GM18499 (cell line): Measurements from ENCODE around the gene CCN6.
"Not testable (repeated sequence)": the region's sequence is repeated elsewhere in the genome, so short reads cannot be mapped to it uniquely, and the experiment has no call there.

Experiments used
- ATAC-seq: cut with Tn5 transposase; IDR thresholded peaks from one replicate; pipeline ENCODE4 v1.9.1; 2021; ENCODE audit warnings: moderate number of reproducible peaks; ENCODE audit not compliant: insufficient read depth, unreplicated experiment

The CCN6 gene

DNA sequence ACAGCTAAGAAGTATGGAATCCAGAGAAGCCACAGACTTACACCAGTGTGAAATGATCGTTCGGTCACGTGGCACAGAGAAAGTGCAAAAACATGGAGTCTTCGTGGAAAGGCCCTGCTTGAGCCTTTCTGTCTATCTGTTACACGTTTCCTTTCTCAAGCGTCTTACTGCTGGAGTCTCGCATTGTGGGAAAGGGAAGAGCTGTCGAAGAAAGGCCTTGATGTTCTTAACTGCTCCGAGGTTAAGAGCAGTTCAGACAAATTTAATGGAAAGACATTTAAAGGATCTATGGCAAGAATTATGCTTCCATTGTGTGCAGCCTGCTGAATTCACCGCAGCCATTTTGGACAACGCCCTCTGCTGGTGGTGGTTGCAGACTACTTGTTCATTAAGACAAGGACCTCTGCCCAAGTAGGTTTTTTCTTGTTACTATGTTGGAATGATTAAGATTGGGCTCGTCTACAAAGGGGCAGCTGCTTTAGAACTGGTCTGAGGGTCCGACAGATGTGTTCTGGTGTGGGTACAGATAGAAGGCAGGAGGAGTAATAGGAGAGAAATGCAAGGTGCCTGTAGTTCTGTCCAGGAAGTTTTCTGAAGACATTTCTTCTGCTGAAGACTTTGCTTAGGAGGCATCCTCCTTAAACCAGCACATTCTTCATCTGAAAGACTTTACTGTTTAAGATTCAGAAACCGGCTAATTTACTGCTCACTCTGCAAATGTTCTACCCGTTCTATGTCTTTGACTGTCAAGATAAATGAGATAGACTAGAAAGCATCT is 24.7 kb upstream of the CCN6 start:
- ATAC-seq, result no peak

DNA sequence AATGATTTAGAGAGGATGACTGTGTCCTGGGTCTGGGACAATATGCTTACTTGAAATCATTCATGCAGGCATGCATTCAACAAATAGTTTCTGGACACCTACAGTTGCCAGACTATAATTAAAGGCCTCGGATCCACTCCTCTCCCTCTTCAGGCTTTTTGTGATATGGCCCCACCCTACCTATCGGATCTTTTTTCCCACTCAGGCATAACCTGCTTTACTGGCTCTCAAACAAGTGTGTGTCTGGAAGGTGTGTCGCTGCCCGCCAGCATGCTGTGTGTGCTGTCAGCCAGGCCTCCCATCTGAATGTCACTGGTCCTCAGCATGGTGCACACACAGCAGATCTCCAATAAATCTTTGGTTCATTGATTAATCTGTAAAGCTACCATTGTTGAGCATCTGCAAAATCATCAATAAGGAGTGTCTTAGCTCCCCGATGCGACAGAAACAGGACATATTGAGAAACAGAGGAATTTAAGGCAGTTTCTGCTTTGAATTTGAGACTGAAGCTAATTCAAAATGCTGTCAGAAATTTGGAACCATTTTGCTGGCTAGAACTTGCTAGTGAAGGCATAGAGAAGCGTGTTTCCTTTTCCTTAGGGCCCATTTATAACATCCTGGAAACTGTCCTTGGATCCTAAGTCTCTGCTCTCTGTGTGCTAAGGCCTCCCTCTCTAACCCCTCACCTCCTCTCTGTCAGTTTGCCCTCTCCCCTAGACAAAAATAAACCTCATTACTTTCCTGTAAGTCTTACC is 23.5 kb upstream of the CCN6 start:
- no peak for ATAC-seq

DNA sequence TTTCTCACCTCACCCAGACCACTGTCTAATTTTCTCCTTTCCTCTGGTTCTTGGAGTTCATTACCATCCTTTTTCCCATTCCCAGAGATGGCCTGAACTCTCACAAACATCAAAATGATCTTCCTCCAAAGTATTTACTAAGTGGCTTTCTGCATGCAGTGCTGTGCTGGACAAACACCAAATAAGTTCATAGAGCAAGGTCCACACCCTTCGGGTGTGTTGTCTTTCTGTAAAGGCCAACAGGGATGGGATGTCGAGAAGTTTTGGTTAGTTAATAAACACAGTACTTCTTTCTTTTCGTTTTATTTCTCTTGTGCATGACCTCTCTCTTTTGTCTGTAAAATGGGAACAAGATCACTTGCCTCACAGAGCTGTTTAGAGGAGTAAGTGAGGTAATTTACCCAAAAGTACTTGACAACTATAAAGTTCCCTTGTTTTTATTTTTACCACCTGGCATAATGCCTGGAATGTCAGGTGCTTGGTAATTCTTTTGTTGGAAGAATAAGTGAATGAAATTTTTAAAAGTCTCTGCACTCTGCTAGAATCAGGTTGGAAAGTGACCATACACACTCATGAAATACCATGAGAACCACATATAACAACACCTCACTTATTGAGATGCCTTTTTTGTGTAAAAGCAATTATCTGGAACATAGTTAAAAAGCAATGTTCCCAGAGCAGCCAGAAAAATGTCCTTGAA is 22.8 kb upstream of the CCN6 start:
- ATAC-seq, result no peak

DNA sequence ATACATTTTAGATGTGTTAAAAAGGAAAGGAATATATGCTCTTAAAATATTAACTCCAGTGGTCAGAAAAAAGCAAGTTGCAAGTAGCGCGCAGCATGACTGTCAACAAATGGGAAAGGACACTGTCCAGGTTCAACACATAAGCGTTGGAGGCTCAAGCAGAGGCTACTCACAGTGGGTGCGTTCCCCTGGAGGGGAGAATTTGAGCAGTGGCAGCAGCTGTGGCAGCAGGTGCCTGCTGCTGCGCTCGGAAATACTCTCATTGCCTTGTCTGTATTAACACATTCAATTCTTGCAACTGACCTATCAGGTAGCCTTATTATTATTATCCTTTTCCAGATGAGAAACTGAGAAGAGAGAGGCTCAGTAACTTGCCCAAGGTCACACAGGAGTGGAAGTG is 21.9 kb upstream of the CCN6 start:
- no peak for ATAC-seq

DNA sequence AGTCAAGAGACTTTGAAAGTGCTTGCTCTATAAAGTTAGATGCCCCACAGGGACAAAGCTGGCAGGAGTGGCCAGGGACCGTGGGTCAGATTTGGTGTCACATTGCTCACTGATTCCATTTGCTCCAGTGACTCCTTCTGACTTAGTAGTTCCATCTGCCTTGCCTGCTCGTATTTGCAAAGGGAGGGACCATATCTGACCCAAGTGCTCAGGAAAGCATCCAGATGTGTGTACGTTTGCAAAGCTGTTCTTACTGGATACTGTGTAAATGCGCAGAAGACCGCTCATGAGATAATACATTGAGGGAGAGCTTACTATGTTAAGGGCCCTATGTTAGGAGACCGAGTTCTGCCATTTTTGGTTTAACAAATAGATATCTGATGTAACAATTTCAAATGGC is 21.2 kb upstream of the CCN6 start:
- no peak for ATAC-seq

DNA sequence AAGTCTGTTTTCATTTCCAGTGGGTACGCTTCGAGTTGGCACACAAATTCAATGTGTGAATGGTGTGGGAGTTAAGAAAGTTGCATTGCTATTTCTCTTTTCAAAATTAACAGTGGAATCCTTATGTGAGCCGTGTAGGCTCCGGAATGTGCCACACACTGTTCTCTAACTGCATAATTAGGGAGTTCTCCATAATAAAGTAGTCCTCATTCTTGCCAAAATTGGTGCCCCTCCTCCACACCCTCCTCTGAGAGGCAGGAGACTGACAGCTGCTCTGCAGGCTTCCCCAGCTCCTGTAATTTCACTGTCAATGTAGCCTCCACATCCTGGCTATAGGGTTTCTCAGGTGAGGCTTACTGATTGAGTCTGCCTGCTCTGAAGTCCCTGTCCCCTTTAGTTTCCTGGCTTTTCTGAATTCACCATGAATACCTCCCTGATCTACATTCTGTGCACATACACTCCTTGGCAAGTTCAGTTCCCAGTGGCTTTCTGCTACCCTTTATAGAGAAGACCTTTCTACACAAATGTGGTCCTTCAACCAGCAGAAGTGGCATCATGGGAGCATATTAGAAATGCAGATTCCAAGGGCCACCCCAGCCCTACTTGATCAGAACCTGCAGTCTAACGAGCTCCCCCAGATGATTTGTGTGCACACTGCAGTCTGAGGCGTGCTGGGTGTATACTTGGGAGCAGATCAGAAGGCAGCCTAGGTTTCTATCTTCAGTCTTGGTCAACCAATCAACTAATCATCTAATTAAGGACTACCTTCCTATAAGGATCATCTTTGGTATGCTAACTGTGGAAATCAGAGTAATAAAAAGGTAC is 19.9 kb upstream of the CCN6 start:
- ATAC-seq, result no peak

DNA sequence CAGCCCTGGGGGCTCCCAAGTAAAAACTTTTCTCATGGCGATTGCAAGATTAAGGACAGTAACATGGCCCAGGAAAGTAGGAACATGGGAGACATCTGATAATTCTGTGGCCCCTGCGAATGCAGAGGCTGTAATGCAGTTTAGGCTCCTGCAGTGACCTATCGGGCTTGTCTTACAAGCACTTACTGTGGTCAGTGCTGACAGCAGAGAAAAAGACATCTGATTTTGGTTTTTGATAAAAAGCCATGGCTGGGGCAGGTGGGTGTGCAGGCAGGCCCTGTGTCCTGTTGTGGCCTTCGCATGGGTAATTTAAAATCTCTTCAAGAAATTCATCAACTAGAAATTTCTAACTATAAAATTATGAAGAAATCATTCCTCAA is 19.3 kb upstream of the CCN6 start:
- no peak for ATAC-seq

DNA sequence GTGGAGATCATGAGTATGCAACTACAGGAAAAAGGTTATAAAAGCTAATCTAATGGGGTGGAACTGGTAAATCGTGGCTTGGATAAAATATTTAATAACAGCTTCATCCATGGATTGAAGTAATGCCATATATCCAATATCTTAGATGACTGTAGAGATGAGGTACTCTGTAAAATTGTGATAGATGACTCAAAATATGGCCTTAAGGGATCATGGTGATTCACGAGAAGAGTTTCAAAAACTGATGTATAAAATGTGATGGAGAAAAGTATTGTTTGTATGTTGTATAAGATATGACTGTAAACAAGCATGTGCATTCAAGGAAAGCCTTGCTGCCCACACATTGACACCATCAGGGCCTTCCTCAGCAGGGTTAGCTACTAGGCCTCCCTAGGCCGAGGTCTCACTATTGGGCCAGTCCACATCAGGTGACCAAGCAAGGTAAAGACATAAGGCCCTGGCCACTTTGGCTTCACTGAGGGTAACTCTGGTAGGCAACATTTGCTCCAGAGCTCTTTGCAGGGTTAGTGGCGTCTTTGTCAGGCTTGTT is 17.7 kb upstream of the CCN6 start:
- no peak for ATAC-seq

DNA sequence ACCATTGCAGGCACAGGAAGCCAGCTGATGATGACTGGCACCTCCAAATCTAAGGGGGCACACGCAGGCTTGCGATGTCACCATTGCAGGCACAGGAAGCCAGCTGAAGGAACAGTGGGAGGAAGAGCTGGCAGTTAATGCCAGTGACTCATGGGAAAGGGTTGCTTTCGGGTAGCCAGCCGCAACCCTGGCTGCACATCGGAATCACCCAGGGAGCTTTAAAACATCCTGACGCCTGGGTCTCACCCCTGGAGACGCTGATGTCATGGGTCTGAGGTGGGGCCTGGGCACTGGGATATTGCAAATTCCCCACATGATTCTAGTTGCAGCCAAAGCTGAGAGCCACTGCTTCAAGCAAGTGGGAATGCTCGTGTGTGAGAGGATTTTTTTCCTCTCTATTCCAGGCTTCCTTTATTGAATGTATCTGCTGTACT is 16.1 kb upstream of the CCN6 start:
- no peak for ATAC-seq

DNA sequence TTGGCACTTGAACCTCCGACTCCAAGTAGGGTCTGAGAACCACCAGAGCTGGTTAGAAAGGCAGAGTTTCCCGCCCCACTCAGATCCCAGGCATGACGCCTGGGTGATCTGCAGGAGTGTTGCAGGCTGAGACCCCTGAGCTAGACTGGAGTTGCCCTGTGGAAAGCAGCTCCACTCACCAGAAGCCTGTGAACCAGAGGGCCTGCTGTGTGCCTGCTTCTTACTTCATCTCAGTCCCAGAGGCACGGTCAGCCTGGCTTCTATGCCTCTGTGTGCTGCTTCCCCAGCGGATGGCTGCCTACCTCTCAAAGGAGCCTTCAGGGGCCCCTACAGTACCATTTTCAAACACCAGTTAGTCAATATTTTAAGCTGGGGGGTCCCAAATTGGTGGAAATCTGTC is 15.6 kb upstream of the CCN6 start:
- no peak for ATAC-seq

DNA sequence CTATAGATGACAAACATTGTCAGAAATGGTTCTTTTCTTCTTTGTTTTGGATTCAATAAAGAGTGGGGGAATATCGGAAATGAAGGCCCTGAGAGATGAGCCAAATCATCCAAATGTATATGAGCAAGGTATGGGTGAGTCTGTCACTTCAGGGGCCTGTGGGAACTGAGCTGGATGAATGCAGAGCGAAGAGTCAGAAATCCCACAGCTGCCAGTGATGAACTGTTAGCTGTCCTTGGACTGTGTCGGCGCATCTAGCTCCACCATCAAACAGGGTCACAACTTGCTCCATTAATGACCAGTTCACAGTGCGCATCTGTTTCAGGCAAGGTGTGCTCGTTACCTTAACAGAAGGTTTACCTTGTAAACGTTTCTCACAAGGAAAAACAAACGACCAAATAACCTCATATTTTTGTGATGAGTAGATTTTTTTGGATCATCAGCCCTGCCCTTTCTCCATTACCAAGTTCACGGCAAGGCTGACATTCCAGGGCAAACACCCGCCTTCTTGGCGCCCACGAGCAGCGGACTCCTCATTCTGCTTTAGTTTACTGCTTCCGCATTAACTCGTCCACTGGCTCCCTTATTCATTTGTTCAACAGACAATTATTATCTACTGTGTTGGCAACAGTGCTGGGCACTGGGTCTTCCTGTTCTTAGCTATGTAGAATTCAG is 15.0 kb upstream of the CCN6 start:
- ATAC-seq, result no peak

DNA sequence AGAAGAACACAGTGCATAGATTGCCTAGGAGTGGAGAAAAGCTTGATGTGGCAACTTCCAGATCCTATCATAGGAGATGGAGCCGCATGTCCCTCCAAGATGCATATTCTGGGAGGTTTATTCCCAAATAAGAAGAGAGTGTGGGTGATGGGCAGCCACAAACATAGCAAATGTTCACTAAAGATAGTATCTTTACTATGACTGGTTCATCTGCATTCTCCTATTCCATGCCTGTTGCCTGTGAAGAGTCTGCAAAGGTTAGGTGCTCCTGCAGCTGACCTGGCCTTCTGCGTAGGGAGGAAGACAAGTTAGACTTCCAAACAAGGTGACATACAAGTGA is 14.5 kb upstream of the CCN6 start:
- ATAC-seq, result no peak

DNA sequence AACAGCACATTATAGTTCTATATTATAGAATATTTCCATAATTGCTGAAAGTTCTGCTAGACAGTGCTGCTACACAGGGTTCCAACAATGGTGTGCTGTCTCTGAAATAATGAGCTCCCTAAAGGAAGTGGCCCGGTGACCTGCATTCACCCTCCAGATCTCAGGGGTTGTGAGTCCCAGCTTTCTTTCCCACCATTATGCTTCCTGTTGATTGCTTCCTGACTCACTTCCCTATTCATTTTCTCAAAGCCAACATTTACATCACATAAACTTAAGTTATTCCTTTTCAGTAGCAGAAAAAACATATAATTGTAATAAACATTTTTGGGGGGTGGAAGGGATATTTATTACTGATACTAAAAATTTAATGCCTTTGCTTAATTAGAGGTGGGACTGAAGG is 12.9 kb upstream of the CCN6 start:
- no peak for ATAC-seq

DNA sequence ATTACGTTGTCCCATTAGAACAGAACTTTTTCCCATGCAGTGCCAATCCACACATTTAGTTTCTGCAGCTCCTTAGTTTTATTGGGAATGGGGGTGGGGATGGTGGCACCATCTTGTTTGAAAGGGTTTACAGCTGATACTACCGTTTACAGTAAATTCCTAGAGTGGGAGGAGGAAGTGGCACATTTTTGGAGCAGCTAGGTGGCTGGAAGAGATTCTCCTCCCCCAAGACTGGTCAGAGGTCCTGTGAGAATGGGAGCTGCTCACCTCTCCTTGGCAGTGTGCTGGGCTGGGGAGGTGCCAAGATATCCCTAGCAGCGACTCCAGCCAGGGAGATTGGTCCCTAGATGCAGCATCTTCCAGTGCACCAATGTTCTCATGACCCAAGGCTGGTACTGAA is 12.4 kb upstream of the CCN6 start:
- no peak for ATAC-seq

DNA sequence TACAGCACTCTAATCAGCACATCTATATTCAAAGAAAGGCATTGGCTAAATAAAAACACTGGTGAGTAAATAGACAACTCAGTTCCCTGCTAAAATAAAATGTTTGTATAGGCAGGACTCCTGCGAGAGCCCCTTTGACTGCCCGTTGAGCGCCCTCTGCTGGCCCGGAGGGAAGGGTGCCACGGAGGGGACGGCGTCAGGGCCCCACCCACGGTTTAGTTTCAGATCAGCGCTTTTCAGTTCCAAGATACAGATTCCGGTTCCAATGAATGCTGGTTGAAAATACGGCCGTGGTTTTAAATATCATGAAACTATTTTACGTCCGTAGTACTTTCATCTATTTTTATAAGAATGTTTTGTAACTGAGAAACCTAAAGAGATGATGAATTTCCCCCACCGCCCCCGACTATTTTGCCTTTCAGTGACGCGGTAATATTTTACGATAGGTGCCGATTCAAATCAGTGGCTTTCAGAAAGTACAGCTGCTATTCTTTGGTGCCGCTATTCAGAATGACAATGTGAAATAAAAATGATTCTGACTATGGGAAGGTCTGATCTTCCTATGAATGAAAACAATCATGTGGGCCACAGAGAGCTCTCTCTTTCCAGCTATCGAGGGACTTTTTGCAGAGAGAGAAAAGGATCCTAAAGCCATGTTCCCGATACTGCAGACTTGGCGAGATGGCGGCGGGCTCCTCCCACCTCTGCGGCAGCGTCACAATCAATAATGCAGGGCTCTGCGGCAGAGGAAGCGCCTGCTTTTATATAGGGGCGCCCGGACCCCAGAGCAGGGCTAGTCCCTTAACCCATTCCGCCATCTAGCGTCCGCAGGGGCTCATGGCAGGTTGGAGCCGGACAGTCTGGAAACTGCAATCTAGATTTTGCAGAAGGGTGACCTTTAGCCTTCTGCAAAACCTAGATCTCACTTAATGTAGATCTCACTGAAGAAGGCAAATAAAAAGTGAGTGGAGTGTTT is 10.6 kb upstream of the CCN6 start:
- ATAC-seq, result peak; percentile 74

DNA sequence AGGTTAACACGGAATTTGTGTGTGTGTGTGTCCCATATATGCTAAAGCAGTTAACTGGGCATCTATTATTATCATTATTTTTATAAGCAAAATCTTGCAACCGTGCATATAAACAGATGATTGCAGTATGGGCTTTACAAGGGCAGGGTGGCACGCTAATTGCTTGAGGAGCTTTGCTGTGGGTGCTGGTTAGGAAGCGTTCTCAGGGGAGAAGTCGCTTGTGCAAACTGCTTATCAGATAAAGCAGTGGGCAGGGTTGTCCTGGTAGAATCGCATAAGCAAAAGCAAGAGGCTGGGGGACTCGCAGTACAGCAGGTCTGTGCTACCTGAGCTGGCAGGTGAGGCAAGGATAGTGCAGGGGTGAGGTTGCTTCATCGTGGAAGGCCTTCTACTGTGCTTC is 9.7 kb upstream of the CCN6 start:
- ATAC-seq, result no peak

DNA sequence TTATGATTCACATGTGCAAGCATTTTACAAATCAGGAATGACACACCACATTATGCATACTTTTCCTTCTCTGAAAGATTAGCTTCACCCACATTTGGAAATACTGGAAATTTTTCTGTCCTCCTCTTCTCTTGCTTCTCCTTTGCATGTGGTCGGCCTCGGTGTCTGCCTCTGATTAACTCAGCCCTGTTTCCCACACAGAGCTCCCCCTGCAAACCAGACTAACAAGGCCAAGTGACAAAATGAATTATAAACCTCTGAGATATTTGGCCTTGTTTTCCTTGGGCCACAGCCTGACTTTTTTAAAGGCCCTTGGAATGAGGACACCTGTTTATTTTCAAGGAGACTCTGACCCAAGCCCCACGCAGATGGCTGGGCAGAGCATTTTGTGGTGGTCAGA is 9.0 kb upstream of the CCN6 start:
- ATAC-seq, result no peak

DNA sequence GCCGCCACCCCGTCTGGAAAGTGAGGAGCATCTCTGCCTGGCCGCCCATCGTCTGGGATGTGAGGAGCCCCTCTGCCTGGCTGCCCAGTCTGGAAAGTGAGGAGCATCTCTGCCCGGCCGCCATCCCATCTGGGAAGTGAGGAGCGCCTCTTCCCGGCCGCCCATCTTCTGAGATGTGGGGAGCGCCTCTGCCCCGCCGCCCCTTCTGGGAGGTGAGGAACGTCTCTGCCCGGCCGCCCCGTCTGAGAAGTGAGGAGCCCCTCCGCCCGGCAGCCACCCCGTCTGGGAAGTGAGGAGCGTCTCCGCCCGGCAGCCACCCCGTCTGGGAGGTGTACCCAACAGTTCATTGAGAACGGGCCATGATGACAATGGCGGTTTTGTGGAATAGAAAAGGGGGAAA is 6.4 kb upstream of the CCN6 start:
- not testable (repeated sequence) for ATAC-seq
